ENCODE results near the gene FLT1. TPM values are rescaled to one million over a fixed set of nuclear protein-coding genes. Genes with fewer than 3 reads are reported as not detected.

The FLT1 gene
- total RNA-seq, 1 donor from 2014 or later, result 132 TPM

DNA sequence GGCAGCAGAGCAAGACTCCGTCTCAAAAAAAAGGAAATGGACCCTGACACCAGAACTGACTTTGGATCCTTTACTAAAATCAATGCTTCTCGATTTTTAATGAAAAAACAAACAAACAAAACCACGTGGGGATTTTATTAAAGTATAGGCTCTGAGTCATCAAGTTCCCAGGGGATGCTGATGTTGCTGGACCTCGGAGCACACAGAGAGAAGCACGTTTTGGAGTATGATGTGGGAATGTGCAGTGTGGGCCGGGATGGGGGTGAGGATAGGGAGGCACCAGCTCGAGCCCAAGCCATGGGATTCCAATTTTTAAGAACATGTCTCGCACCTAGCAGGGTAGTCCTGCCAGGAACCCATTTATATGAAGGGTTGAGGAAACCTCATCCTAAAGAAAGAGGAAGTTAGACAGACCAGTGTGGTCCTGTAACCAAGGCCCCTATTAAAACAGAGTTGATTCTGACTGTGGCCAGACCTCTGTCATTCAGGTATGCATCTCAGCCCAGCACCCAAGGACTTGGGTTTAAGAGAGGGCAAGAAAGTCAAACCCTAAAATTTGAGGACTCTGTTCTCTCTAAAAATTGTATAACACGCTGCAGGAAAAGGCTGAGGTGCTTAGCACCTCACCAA lies 6.4 kb downstream of the FLT1 start:
- no peak for DNase-seq (ENCODE audit: low spot score)

- DNase-seq (ENCODE audit: low spot score), result no peak
Observed at GRCh38 chr13:28485996-28486543, 8.9 kb downstream of the FLT1 start.

- no peak for DNase-seq (ENCODE audit: low spot score)
Observed at GRCh38 chr13:28485551-28485950, 9.4 kb downstream of the FLT1 start.

- no peak for DNase-seq (ENCODE audit: low spot score)
Observed at GRCh38 chr13:28485097-28485496, 9.8 kb downstream of the FLT1 start.

GRCh38 chr13:28483313-28483931 lies 11.5 kb downstream of the FLT1 start:
- DNase-seq (ENCODE audit: low spot score), result no peak

GRCh38 chr13:28479005-28479404 lies 15.9 kb downstream of the FLT1 start:
- no peak for DNase-seq (ENCODE audit: low spot score)

DNA sequence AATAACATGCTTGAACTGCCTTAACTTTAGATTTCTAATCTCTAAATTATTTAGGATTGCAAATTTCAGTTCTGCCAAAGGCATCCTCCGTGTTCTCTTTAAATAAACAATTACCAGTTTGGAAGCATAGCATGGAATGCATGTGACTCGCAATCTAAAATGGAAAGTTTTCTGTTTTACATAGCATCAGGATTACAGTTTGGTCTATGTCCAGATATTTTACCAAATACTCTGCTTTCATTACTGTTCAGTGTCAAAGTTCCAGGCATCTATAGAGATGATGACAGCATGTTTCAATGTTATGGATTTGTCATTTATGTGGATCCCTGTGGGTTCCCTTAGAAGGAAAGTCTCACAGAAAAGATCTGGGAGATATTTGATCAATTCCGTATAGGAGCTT lies 16.8 kb downstream of the FLT1 start:
- DNase-seq (ENCODE audit: low spot score), result peak; percentile 66

DNA sequence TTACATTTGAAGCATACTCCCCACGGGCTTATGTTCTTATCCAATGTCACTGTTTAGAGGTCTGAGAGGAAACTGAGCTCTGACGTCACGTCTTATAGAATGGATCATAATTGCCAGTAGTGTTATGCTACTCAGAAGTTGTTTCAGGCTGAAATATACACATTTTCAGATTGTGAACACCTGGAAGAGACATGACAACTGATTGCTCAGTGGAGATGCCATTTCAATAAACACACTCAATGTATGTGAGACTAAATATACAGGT lies 17.3 kb downstream of the FLT1 start:
- DNase-seq (ENCODE audit: low spot score), result no peak

DNA sequence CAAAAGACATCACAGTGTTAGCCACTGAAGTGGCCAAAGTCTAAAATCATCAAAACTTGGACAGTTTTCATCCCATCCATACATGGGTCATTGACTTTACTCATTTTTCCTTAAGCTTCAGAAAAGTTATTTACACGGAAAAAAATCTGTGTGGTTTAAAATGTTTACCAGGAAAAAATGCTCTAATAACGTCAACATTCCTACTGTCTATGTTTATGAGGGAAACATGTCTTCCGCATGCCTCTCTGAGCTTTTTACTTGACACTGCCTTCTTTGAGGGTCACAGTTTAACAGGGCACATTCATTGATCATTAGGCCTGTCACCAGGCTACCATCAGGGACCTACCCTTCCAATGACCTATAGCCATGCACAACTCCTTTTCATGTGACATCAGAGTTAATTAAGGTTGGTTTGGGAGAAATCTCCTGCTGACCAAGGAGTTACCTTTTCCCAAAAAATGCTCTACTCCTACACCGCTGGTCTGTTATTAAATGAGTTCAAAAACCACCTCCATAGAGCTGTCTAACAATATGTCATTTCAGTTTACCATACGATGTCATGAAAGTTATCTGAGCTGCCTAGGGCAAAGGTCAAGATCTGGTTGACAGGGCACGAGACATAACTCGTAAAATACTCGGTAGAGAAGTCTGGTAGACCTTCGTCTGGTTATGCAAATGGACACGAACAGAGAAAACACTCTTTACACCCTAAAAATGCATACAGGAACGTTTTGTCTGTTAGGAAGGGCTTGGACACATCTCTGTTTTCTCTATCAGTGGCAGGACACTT lies 17.8 kb downstream of the FLT1 start:
- DNase-seq (ENCODE audit: low spot score), result no peak

DNA sequence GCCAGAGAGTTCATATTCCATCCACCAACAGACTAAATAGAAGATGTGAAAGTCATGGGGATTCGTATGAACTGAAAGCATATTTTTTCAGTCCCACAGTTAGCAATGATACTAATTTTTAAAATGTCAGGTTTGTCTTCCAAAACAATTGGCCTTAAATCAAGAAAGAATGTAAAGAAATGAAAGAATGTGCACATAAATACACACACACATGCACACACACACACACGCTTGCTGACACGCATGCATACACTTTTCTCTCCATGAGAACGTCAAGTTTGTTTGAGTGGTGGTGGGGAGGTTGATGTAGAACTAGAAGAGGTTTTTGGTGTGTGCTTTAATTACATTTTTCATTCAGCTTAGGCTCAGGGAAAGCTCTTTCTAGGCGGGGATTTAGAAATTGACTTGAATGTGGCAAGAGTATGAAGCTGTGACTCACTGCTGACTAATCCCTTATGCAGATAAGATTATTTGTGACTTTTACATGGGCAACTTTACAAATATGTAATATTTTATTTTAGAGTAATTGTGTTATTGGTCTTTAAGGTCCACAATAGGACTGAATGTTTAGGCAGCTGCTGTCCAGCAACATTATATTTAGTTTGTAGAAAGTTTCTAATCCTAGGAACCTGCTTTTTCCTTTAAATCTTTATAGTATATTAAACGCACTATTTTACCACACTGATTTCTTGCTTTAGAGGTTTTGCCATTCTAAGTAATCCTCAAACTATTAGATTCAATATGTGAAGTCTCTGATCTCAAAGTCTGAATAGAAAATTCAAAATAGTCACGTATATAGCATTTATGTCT lies 18.8 kb downstream of the FLT1 start:
- peak; percentile 70 for DNase-seq (ENCODE audit: low spot score)

GRCh38 chr13:28474491-28475134 lies 20.3 kb downstream of the FLT1 start:
- no peak for DNase-seq (ENCODE audit: low spot score)

GRCh38 chr13:28473044-28473443 lies 21.9 kb downstream of the FLT1 start:
- DNase-seq (ENCODE audit: low spot score), result no peak

DNA sequence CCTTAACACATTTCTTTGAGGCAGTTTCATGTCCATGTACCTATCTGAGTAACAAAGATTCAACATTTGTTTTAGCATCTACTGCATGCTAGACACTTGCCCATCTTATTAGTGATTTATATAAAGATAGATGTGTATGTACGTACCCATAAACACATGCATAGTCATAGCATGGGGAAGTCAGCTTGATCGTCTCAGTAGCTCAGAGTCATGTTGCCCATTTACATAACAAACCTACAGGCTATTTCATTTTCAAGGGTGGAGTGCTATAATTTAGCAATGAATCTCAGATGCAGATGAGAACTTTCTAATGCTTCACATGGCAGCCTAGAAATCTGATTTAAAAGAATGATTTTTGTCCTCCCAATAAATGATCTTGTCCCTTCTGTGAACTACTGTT lies 23.5 kb downstream of the FLT1 start:
- no peak for DNase-seq (ENCODE audit: low spot score)

- DNase-seq (ENCODE audit: low spot score), result peak; percentile 61
Observed at GRCh38 chr13:28470296-28470695, 24.6 kb downstream of the FLT1 start.

DNA sequence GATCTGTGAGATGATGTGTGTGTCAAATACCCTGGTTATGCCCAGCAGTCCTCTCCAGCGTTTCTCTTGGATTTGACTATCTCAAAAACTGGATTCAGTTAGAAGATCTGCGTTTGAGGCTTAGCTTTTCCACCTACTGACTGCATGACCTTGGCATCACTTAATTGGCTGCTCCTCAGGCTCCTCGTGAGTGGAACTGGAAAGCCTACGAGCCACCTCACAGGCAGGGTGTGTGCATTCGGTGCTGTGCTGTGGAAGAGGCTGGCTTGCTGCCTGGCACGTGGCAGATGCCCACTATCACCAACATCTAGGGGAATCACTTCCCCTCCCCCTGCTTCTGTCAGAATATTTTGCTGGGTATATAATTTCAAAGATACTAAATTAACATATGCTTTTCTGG lies 25.6 kb downstream of the FLT1 start:
- DNase-seq (ENCODE audit: low spot score), result no peak

- no peak for DNase-seq (ENCODE audit: low spot score)
Observed at GRCh38 chr13:28468023-28468915, 26.7 kb downstream of the FLT1 start.

GRCh38 chr13:28467034-28467433 lies 27.9 kb downstream of the FLT1 start:
- no peak for DNase-seq (ENCODE audit: low spot score)

DNA sequence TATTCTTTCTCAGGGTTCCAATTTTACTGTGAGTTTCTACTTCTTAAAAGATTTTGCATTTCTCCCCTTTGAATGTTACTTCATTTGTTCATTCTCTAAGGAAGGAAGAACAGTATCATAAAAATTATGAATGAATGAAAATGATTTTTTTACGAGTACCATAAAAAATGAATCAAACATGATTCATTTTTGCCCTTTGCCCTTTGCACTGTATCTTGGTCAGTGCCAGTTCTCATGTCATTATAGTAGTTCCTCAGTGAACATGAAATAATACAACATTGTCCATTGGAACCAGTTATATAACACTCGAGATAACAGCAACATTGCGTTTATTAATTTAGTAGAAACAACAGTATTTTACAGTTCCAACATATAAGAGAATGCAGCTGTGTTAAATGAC lies 28.8 kb downstream of the FLT1 start:
- no peak for DNase-seq (ENCODE audit: low spot score)

DNA sequence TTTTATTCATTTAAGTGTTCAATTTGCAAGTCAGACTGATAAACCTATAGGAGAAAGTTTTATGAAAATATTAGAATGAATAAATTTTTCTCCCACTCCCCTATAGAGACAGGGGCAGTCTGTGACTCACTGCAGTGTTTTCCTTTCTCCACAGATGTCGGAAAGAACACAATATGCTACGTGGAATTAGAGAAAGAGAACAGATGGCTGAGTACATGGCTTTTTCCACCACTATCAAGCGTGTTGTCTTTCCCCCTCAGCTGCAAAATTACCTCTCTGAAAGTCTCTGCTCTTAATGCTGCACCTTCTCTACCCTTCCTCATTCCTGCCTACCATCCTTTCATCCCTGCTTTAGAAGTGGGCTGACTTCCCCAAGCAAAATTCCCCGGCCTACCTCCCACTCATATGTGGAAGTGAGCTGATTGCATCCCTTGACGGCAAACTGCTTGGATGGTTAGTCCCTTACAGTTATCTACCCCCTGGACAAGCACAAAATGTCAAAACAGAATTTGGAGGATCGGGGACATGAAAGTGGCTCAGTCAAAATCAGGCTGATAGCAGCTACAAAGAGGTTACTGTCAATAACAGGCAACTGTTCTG lies 30.0 kb downstream of the FLT1 start:
- no peak for DNase-seq (ENCODE audit: low spot score)

- no peak for DNase-seq (ENCODE audit: low spot score)
Observed at GRCh38 chr13:28463481-28463880, 31.4 kb downstream of the FLT1 start.

Data from umbilical cord (tissue), 2 donors.